Measurements from ENCODE around the gene SMTN.

- TF ChIP-seq CTCF (conservative IDR thresholded peaks at IDR 0.05) (no peak), ZFX (IDR thresholded peaks at IDR 0.05) (no peak)
Observed at GRCh38 chr22:31056986-31057599, 24.0 kb upstream of the SMTN start.
